ENCODE measurements around the gene GEMIN7. TPM values are rescaled to one million over a fixed set of nuclear protein-coding genes. Genes with fewer than 3 reads are reported as not detected.

GEMIN7 gene
- 18.4 and 19.0 TPM in 2 replicates for polyA plus RNA-seq (2013)

DNA sequence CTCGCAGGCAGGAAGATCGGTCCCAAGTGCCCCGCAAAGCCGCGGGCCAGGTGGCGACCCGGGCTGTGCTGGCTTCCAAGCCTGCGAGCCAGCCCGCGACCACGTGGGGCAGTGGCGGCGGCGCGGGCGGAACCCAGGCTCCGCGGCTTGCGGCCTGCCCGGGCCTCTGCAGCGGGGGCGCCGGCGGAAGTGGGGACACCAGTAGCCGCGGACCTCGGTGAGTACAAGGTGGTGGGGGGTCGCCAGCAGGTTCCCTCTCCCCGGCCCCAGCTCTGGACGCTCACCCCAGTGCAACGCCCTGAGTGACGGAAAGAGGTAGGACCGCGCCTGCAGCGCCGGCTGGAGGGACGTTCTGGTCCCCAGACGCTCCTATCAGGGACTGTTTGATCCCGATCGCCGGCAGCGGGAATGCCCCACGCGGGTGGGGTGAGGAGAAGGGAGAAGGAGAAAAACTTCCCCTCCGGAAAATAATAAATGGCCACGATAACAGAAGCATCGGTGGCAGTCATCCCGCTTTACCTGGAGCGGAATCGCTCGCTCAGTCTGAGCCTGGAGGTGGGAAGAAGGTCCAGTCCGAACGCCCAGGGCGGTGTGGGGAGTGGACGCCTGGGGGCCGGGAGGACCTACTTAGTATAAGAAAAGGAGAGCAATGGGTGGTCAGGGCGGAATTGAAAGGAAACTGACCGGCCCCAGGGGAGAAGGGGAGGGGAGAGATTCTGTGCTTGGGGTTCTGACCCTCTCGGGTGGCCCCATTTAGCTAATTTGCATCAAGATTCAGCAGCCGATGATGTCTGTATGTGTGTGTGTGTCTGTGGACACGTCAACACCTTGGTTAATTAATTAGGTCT lies at the start of gene GEMIN7:
Gene GEMIN7 (plus strand): TSS at position 198 of the 848 bp plus-strand sequence. CDS start 10,855 bp downstream, outside the sequence.
- Histone ChIP-seq H3K36me3 (ENCODE audit: control insufficient read depth in 1 of 2, insufficient read depth in 2 of 2, low read length in 2 of 2) (peaks cover 8 to 9% of the 10 kb centered on the region in 2 experiments), H3K18ac (ENCODE audit: low read length) (peak within 1 kb of the TSS; percentile 85), H2BK12ac (ENCODE audit: low read length) (no peak within 1 kb of the TSS), H3K23ac (ENCODE audit: low read length) (no peak within 1 kb of the TSS), H3K4me1 (ENCODE audit: control insufficient read depth in 1 of 2, insufficient read depth in 2 of 2, low read length in 2 of 2) (peaks cover 11 to 12% of the 10 kb centered on the region in 2 experiments), H3K4me2 (ENCODE audit: low read length) (peak within 1 kb of the TSS; percentile 64), H3K14ac (ENCODE audit: low read length) (peak within 1 kb of the TSS; percentile 84), H3K4ac (ENCODE audit: low read depth, low read length) (peak within 1 kb of the TSS; percentile 90), H3K27me3 (ENCODE audit: insufficient read depth, low read length) (no peaks in the 10 kb centered on the region), H3K9me3 (ENCODE audit: insufficient read depth, low read depth, low read length) (peaks cover 3% of the 10 kb centered on the region), H3K9ac (ENCODE audit: low read length) (peak within 1 kb of the TSS; percentile 94), H2BK5ac (ENCODE audit: low read depth, low read length, poor library complexity) (peak within 1 kb of the TSS; percentile 77), H3K79me1 (ENCODE audit: low read length) (peaks cover 8% of the 10 kb centered on the region), H2AK5ac (ENCODE audit: low read length) (no peak within 1 kb of the TSS), H4K12ac (ENCODE audit: low read depth, low read length) (peak within 1 kb of the TSS; percentile 79), H3K79me2 (ENCODE audit: control insufficient read depth, insufficient read depth, low read length, poor library complexity) (peaks cover 5% of the 10 kb centered on the region), H3K27ac (ENCODE audit: low read depth, low read length) (peak within 1 kb of the TSS; percentile 48), H2BK120ac (ENCODE audit: insufficient read depth, low read length, poor library complexity) (peak within 1 kb of the TSS; percentile 37), H3K4me3 (ENCODE audit: low read depth, low read length) (peak within 1 kb of the TSS; percentile 94), H4K91ac (ENCODE audit: low read depth, low read length) (peak within 1 kb of the TSS; percentile 67), H4K8ac (ENCODE audit: low read depth, low read length) (peak within 1 kb of the TSS; percentile 98), H2AFZ (ENCODE audit: insufficient read depth, low read length, poor library complexity) (peak within 1 kb of the TSS; percentile 75)
- WGBS (ENCODE audit: extremely low coverage, insufficient coverage, insufficient read length): no CpG with 5 or more reads among the region's 61 CpGs
- DNase-seq: peak; percentile 50 to 77

DNA sequence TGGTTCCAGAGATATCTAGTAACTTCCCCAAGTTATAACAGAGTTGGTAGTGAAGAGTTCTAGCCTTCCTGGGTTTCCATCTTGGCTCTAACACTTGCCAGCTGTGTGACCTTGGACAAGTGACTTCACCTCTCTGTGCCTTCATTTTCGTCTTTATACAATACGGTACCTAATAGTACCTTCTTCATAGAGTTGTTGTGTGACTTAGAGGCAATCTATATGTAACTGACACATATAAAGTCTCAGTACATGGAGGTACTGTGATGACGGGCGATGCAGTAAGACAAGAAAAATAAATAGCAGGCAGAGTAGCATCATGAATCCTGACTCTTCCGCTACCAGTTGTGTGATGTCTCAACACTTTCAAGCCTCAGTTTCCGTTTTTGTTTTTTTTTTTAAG lies 48.2 kb upstream of the GEMIN7 start:
- Histone ChIP-seq H2AFZ (ENCODE audit: insufficient read depth, low read length, poor library complexity) (no peak overlapping the region), H3K4ac (ENCODE audit: low read depth, low read length) (no peak overlapping the region), H4K91ac (ENCODE audit: low read depth, low read length) (no peak overlapping the region)

DNA sequence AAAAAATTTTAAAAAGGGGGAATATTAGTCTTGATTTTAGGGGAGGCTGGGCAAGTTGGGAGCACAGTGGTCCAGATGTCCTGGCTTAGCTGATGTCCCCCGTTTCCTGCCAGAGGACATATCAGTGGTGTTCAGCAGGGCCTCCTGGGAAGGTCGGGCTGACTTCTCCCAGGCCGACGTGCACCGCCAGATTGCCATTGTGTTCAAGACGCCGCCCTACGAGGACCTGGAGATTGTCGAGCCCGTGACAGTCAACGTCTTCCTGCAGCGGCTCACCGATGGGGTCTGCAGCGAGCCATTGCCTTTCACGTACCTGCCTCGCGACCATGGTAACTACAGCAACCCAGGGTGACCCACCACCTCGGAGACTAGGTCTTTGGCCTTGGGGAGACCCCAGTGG lies 46.6 kb upstream of the GEMIN7 start:
- no peak overlapping the region for H2AK5ac ChIP-seq (ENCODE audit: low read length)
- peak overlapping the region; percentile 14 for H4K12ac ChIP-seq (ENCODE audit: low read depth, low read length)

More for the DNA sequence above, 48.2 kb upstream of the GEMIN7 start:
- no peak overlapping the region for H2BK12ac ChIP-seq (ENCODE audit: low read length)
- H3K23ac ChIP-seq (ENCODE audit: low read length): no peak overlapping the region
- DNase-seq: no peak
- H3K79me2 ChIP-seq (ENCODE audit: control insufficient read depth, insufficient read depth, low read length, poor library complexity): no peaks in the 10 kb centered on the region
- peaks cover 12 to 23% of the 10 kb centered on the region in 2 experiments for H3K36me3 ChIP-seq (ENCODE audit: control insufficient read depth in 1 of 2, insufficient read depth in 2 of 2, low read length in 2 of 2)
- no peaks in the 10 kb centered on the region for H3K4me1 ChIP-seq (ENCODE audit: control insufficient read depth in 1 of 2, insufficient read depth in 2 of 2, low read length in 2 of 2)
- H3K14ac ChIP-seq (ENCODE audit: low read length): no peak overlapping the region
- H4K12ac ChIP-seq (ENCODE audit: low read depth, low read length): no peak overlapping the region
- WGBS (ENCODE audit: extremely low coverage, insufficient coverage, insufficient read length): no CpG with 5 or more reads among the region's 6 CpGs
- no peak overlapping the region for H3K18ac ChIP-seq (ENCODE audit: low read length)
- H3K79me1 ChIP-seq (ENCODE audit: low read length): no peaks in the 10 kb centered on the region
- no peak overlapping the region for H3K4me2 ChIP-seq (ENCODE audit: low read length)
- no peak overlapping the region for H2AK5ac ChIP-seq (ENCODE audit: low read length)
- no peaks in the 10 kb centered on the region for H3K27me3 ChIP-seq (ENCODE audit: insufficient read depth, low read length)
- H4K8ac ChIP-seq (ENCODE audit: low read depth, low read length): no peak overlapping the region
- H3K27ac ChIP-seq (ENCODE audit: low read depth, low read length): no peak overlapping the region
- no peak overlapping the region for H3K4me3 ChIP-seq (ENCODE audit: low read depth, low read length)
- no peak overlapping the region for H2BK5ac ChIP-seq (ENCODE audit: low read depth, low read length, poor library complexity)
- H3K9ac ChIP-seq (ENCODE audit: low read length): no peak overlapping the region
- peaks cover 3% of the 10 kb centered on the region for H3K9me3 ChIP-seq (ENCODE audit: insufficient read depth, low read depth, low read length)
- H2BK120ac ChIP-seq (ENCODE audit: insufficient read depth, low read length, poor library complexity): no peak overlapping the region

GRCh38 chr19:45035755-45036154 lies 43.3 kb upstream of the GEMIN7 start:
- no peak overlapping the region for H3K4ac ChIP-seq (ENCODE audit: low read depth, low read length)
- H2BK12ac ChIP-seq (ENCODE audit: low read length): no peak overlapping the region
- H3K4me1 ChIP-seq (ENCODE audit: control insufficient read depth in 1 of 2, insufficient read depth in 2 of 2, low read length in 2 of 2): peaks cover 7 to 8% of the 10 kb centered on the region in 2 experiments

More for the DNA sequence above, 46.6 kb upstream of the GEMIN7 start:
- no peak overlapping the region for H3K9ac ChIP-seq (ENCODE audit: low read length)
- H3K4me1 ChIP-seq (ENCODE audit: control insufficient read depth in 1 of 2, insufficient read depth in 2 of 2, low read length in 2 of 2): no peaks in the 10 kb centered on the region
- DNase-seq: no peak
- no peak overlapping the region for H2BK12ac ChIP-seq (ENCODE audit: low read length)
- WGBS (ENCODE audit: extremely low coverage, insufficient coverage, insufficient read length): no CpG with 5 or more reads among the region's 18 CpGs
- H3K14ac ChIP-seq (ENCODE audit: low read length): no peak overlapping the region
- H2BK5ac ChIP-seq (ENCODE audit: low read depth, low read length, poor library complexity): no peak overlapping the region
- no peak overlapping the region for H3K4me2 ChIP-seq (ENCODE audit: low read length)
- no peak overlapping the region for H2BK120ac ChIP-seq (ENCODE audit: insufficient read depth, low read length, poor library complexity)
- no peak overlapping the region for H3K18ac ChIP-seq (ENCODE audit: low read length)
- peaks cover 14 to 25% of the 10 kb centered on the region in 2 experiments for H3K36me3 ChIP-seq (ENCODE audit: control insufficient read depth in 1 of 2, insufficient read depth in 2 of 2, low read length in 2 of 2)
- H4K8ac ChIP-seq (ENCODE audit: low read depth, low read length): no peak overlapping the region
- no peak overlapping the region for H3K27ac ChIP-seq (ENCODE audit: low read depth, low read length)
- H3K79me1 ChIP-seq (ENCODE audit: low read length): no peaks in the 10 kb centered on the region
- H3K27me3 ChIP-seq (ENCODE audit: insufficient read depth, low read length): no peaks in the 10 kb centered on the region
- no peak overlapping the region for H3K23ac ChIP-seq (ENCODE audit: low read length)
- H4K91ac ChIP-seq (ENCODE audit: low read depth, low read length): no peak overlapping the region
- no peaks in the 10 kb centered on the region for H3K79me2 ChIP-seq (ENCODE audit: control insufficient read depth, insufficient read depth, low read length, poor library complexity)
- H3K4me3 ChIP-seq (ENCODE audit: low read depth, low read length): no peak overlapping the region
- no peak overlapping the region for H2AFZ ChIP-seq (ENCODE audit: insufficient read depth, low read length, poor library complexity)
- H3K9me3 ChIP-seq (ENCODE audit: insufficient read depth, low read depth, low read length): peaks cover 3% of the 10 kb centered on the region
- H3K4ac ChIP-seq (ENCODE audit: low read depth, low read length): no peak overlapping the region

More at GRCh38 chr19:45035755-45036154, 43.3 kb upstream of the GEMIN7 start:
- no peak overlapping the region for H3K18ac ChIP-seq (ENCODE audit: low read length)
- no peak overlapping the region for H3K4me2 ChIP-seq (ENCODE audit: low read length)
- peaks cover 22 to 32% of the 10 kb centered on the region in 2 experiments for H3K36me3 ChIP-seq (ENCODE audit: control insufficient read depth in 1 of 2, insufficient read depth in 2 of 2, low read length in 2 of 2)
- no CpG with 5 or more reads among the region's 6 CpGs for WGBS (ENCODE audit: extremely low coverage, insufficient coverage, insufficient read length)
- H3K9me3 ChIP-seq (ENCODE audit: insufficient read depth, low read depth, low read length): peaks cover 2% of the 10 kb centered on the region
- peaks cover 3% of the 10 kb centered on the region for H3K79me1 ChIP-seq (ENCODE audit: low read length)
- no peak overlapping the region for H3K23ac ChIP-seq (ENCODE audit: low read length)
- no peak overlapping the region for H4K12ac ChIP-seq (ENCODE audit: low read depth, low read length)
- peaks cover 12% of the 10 kb centered on the region for H3K79me2 ChIP-seq (ENCODE audit: control insufficient read depth, insufficient read depth, low read length, poor library complexity)
- H3K14ac ChIP-seq (ENCODE audit: low read length): no peak overlapping the region
- H3K27me3 ChIP-seq (ENCODE audit: insufficient read depth, low read length): no peaks in the 10 kb centered on the region
- no peak overlapping the region for H3K27ac ChIP-seq (ENCODE audit: low read depth, low read length)
- DNase-seq: no peak
- no peak overlapping the region for H2AK5ac ChIP-seq (ENCODE audit: low read length)
- H2BK5ac ChIP-seq (ENCODE audit: low read depth, low read length, poor library complexity): no peak overlapping the region
- no peak overlapping the region for H2AFZ ChIP-seq (ENCODE audit: insufficient read depth, low read length, poor library complexity)
- H4K91ac ChIP-seq (ENCODE audit: low read depth, low read length): no peak overlapping the region
- H3K9ac ChIP-seq (ENCODE audit: low read length): no peak overlapping the region
- H3K4me3 ChIP-seq (ENCODE audit: low read depth, low read length): no peak overlapping the region
- H2BK120ac ChIP-seq (ENCODE audit: insufficient read depth, low read length, poor library complexity): no peak overlapping the region
- H4K8ac ChIP-seq (ENCODE audit: low read depth, low read length): no peak overlapping the region
